GM12878 (cell line): ENCODE results near the gene GTF3C1.

ENCODE experiments used
- EP300 ChIP-seq, 2 experiments: fragments of 150-350 bp in 1 of 2; IDR thresholded peaks; 2 replicates each; pipeline ENCODE4 v1.6.1; 2011 to 2012; ENCODE audit warnings: low read depth in 2 of 2, low read length in 2 of 2, borderline replicate concordance in 1 of 2, improper control_type of control experiment in 1 of 2, inconsistent platforms in 1 of 2; ENCODE audit not compliant: control insufficient read depth in 1 of 2
- HDAC2 ChIP-seq: fragments of 200-600 bp; sonication (generic); IDR thresholded peaks from 2 replicates; pipeline ENCODE4 v1.6.1; 2017
- POLR2AphosphoS5 ChIP-seq: IDR thresholded peaks from 2 replicates; pipeline ENCODE4 v1.6.1; 2011; ENCODE audit warnings: mild to moderate bottlenecking, low read length, inconsistent platforms
- REST ChIP-seq: IDR thresholded peaks from 2 replicates; pipeline ENCODE4 v1.6.1; 2012; ENCODE audit warnings: mild to moderate bottlenecking, low read depth, low read length

- TF ChIP-seq POLR2AphosphoS5 (no peak), HDAC2 (no peak), REST (no peak), EP300 (IDR thresholded peaks at IDR 0.05; ENCODE audit: borderline replicate concordance in 1 of 2, control insufficient read depth in 1 of 2, low read depth in 2 of 2, low read length in 2 of 2) (no peak)
Observed at GRCh38 chr16:27485811-27486210, 63.9 kb downstream of the GTF3C1 start.
